Measurements from ENCODE around the gene CRISPLD2. TPM values are rescaled to one million over a fixed set of nuclear protein-coding genes. Genes with fewer than 3 reads are reported as not detected.

The CRISPLD2 gene
- total RNA-seq, 1 donor from 2014 or later = 29.1 TPM

DNA sequence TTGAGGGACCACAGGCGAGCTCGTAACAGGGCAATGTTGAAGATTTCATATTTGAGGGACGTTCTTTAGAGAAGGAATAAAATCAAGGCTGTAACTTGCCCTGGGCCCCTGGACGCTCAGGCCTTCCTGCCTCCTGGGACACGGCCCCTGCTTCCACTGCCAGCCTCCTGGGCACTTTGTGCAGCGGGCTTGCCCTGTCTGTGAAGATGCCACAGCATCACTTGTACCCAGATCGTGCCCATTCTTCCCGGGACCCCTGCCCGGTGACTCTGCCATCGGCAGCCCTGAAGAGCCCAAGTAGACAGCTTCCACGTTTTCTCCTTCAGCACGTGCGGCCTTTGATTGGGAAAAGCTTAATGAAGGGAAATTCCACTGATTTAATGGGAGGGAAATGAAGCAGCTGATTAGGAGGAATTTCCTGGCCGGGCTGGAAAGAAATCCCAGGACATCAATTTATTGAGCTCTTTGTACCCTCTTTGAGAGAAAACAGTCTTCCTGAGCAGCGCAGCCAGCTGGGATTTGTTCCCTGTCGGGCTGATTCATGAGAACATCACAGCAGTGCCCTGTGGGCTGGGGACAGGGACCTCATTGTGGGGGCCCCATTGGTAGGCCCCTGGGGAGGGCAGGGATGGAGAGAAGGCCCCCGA lies 71.5 kb downstream of the CRISPLD2 start:
- ATAC-seq (peak; percentile 30), DNase-seq (no peak)
- intact Hi-C loops (cut with micrococcal nuclease) = no loop called here

- intact Hi-C loops (cut with micrococcal nuclease) = no loop called here
- no peak for DNase-seq
- peak; percentile 9 for ATAC-seq
Measured at GRCh38 chr16:84892097-84892496, 72.3 kb downstream of the CRISPLD2 start.

DNA sequence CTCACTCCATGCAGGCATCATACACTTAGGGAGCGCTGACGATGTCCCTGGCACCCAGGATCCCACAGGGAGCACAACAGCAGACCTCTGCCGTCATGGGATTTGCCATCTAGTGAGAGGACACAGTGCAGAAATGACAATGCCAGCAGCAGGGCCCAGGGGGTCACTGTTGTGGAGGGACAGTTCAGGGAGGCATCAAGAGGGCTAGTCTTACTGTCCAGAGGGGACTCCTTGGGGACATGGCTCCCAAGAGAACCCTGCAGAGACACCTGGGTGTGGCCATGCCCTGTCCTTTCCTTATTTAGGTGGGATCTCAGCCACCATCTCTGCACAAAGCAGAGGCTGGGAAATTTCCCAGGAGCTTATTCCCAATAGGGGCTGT lies 73.7 kb downstream of the CRISPLD2 start:
- no peak for DNase-seq
- intact Hi-C loops (cut with micrococcal nuclease) = no loop called here
- ATAC-seq = no peak

GRCh38 chr16:84893849-84894599 lies 74.2 kb downstream of the CRISPLD2 start:
- intact Hi-C loops (cut with micrococcal nuclease) = no loop called here
- no peak for DNase-seq
- ATAC-seq = no peak

GRCh38 chr16:84895016-84895415 lies 75.2 kb downstream of the CRISPLD2 start:
- ATAC-seq (no peak), DNase-seq (no peak)

GRCh38 chr16:84896847-84897246 lies 77.1 kb downstream of the CRISPLD2 start:
- intact Hi-C loops (cut with micrococcal nuclease) = no loop called here
- DNase-seq (no peak), ATAC-seq (no peak)

More at GRCh38 chr16:84895016-84895415, 75.2 kb downstream of the CRISPLD2 start:
- intact Hi-C loops (cut with micrococcal nuclease) = no loop called here

GRCh38 chr16:84897911-84898377 lies 78.2 kb downstream of the CRISPLD2 start:
- intact Hi-C loops (cut with micrococcal nuclease) = no loop called here
- DNase-seq (no peak), ATAC-seq (peak; percentile 70)

- ATAC-seq = peak; percentile 40
- intact Hi-C loops (cut with micrococcal nuclease) = no loop called here
- no peak for DNase-seq
Measured at GRCh38 chr16:84898447-84898846, 78.7 kb downstream of the CRISPLD2 start.

GRCh38 chr16:84899414-84899813 lies 79.6 kb downstream of the CRISPLD2 start:
- DNase-seq (no peak), ATAC-seq (no peak)
- intact Hi-C loops (cut with micrococcal nuclease) = no loop called here

DNA sequence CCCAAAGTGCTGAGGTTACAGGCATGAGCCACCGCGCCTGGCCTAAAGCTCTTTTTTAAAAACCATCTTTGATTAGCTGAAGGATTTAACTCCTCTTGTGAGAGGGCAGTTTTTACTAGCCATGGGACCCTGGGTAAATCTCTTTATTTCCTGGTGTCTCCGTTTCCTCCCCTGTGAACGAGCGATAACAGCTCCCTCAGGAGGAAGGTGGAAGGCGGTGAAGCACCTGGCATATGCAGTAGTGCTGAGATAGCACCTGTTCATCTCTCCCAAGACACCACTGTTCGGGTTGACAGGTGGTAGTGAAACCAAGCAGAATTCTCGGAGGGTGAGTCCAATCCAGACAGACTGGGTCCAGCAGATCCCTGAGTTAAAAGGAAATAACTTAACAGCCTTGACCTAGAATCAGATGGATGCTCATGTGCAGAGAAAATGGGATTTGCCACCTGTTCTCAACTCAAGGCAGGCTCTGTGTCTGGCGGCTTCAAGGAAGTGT lies 86.2 kb downstream of the CRISPLD2 start:
- intact Hi-C loops (cut with micrococcal nuclease) = no loop called here
- no peak for ATAC-seq
- DNase-seq = no peak

- ATAC-seq (no peak), DNase-seq (no peak)
- intact Hi-C loops (cut with micrococcal nuclease) = no loop called here
Measured at GRCh38 chr16:84907051-84907450, 87.3 kb downstream of the CRISPLD2 start.

DNA sequence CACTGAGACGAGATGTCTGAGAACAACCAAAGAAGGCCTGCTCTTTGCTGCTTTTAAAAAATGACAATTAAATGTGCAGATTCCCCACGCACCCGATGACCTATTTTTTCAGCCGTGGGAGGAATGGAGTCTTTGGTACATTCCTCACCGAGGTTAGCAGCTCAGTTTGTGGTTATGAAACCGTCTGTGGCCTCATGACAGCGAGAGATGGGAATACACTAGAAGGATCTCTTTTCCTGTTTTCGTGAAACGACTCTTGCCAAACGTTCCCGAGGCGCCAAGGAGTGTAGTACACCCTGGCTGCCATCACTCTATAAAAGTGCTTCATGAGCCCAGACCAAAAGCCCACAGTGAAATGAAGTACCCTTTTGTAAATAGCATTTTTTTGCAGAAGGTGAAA lies 87.8 kb downstream of the CRISPLD2 start:
- ATAC-seq (peak; percentile 73), DNase-seq (peak; percentile 63)
- intact Hi-C loops (cut with micrococcal nuclease) = no loop called here

DNA sequence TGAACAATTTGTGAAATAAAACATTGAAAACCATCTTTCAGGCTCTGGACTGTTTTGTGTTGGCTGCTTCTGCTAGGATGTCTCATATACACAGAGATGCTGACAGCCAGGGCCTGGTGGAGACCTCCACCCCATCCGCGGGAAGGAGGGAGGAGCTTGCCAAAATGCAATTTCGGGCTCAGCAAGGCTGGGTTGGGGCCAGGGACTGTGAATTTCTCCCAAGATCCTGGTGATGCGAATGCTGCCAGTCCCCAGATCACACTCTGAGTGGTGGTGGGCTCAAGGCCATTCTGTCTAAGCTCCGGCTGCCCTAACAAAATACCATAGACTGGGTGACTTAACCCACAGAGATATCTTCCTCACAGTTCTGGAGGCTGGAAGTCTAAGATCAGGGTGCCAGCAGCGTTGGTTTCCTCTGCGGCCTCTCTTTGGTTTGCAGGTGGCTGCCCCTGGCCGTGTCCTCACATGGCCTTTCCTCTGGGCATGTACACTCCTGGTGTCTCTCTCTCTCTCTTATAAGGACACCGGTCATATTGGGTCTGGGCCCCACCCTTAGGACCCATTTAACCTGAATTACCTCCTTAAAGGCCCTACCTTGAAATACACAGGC lies 89.8 kb downstream of the CRISPLD2 start:
- no peak for ATAC-seq
- DNase-seq = no peak
- intact Hi-C loops (cut with micrococcal nuclease) = no loop called here

DNA sequence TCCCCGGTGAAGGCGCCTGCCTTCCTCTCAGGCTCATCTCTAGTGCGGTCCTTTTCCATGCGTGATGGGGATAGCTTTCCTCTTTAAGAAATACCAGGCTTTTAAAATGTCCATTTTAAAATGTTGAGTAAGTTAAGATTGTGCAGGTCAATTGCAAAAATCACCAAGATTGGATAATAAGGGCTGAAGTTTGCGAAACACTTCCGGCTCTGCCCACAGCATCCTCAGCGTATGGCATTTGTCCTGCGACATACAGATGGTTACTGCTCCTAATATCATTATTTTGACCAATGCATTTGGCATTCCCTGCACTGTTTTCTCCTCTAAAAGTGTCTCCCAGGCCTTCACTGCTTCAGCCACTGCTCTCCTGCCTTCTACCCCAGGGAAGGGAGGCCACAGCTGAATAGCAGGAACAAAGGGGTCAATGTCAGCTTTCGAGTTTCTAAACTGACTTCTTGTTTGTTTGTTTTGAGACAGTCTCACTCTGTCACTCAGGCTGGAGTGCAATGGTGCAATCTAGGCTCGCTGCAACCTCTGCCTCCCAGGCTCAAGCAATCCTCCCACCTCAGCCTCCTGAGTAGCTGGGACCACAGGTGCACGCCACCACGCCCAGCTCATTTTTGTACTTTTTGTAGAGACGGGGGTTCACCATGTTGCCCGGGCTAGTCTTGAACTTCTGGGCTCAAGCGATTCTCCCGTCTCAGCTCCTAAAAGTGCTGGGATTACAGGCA lies 91.9 kb downstream of the CRISPLD2 start:
- intact Hi-C loops (cut with micrococcal nuclease) = no loop called here
- ATAC-seq = no peak
- no peak for DNase-seq

DNA sequence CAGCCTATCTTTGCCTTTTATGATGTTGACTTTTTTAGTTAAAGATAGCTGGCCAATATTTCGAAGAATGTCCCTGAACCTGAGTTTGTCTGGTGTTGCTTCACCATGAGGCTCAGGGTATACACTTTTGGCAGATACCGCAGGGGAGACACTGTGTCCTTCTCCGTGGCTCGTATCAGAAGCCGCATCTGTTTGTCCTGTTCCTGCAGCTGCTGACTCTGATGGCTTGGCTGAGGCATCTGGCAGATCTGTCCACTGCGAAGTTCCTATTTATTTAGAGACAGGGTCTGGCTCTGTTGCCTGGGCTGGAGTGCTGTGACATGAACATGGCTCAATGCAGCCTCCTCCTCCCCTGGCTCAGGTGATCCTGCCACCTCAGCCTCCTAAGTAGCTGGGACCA lies 93.5 kb downstream of the CRISPLD2 start:
- DNase-seq (peak; percentile 70), ATAC-seq (peak; percentile 84)
- intact Hi-C loops (cut with micrococcal nuclease) = no loop called here

- ATAC-seq = peak; percentile 75
- intact Hi-C loops (cut with micrococcal nuclease) = no loop called here
- DNase-seq = peak; percentile 76
Measured at GRCh38 chr16:84914273-84914672, 94.5 kb downstream of the CRISPLD2 start.

GRCh38 chr16:84916178-84916577 lies 96.4 kb downstream of the CRISPLD2 start:
- DNase-seq = no peak
- no peak for ATAC-seq
- intact Hi-C loops (cut with micrococcal nuclease) = no loop called here

DNA sequence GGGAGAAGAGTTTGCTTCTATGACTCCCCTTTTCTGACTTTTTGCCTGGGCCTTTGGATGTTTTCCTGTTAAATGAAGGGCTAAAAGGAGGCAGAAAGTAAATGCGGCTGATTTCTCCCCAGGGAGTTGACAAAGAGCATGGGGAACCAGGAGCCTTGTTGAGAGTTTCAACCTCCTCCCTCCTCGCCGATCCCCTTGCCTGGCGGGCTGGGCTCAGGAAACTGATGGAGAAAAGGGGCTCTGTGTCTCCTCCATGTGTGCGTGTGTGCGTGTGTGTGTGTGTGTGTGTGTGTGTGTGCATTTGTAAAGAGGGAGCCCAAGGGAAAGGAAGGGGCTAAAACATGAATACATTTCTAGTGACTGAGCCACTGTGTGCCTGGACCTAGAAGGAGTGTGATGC lies 97.1 kb downstream of the CRISPLD2 start:
- intact Hi-C loops (cut with micrococcal nuclease) = no loop called here
- ATAC-seq (no peak), DNase-seq (no peak)

GRCh38 chr16:84917492-84917891 lies 97.7 kb downstream of the CRISPLD2 start:
- intact Hi-C loops (cut with micrococcal nuclease) = no loop called here
- no peak for ATAC-seq

More at GRCh38 chr16:84917492-84917891, 97.7 kb downstream of the CRISPLD2 start:
- DNase-seq = no peak
